T1000 (cell line): ENCODE results near the gene BEND6.
"Not testable (repeated sequence)": the region's sequence is repeated elsewhere in the genome, so short reads cannot be mapped to it uniquely, and the experiment has no call there.

Experiments used
- DNase-seq: peaks from one replicate; lab custom pipeline; 2025; ENCODE audit warnings: mixed read lengths; lab: John Stamatoyannopoulos, UW

The BEND6 gene

GRCh38 chr6:56984361-56984760 is 29.5 kb downstream of the BEND6 start:
- no peak for DNase-seq

- no peak for DNase-seq
Observed at GRCh38 chr6:56984884-56985283, 30.0 kb downstream of the BEND6 start.

GRCh38 chr6:56986611-56987010 is 31.7 kb downstream of the BEND6 start:
- no peak for DNase-seq

- DNase-seq, result no peak
Observed at GRCh38 chr6:56988145-56988544, 33.2 kb downstream of the BEND6 start.

- no peak for DNase-seq
Observed at GRCh38 chr6:56992036-56992435, 37.1 kb downstream of the BEND6 start.

GRCh38 chr6:56992703-56993102 is 37.8 kb downstream of the BEND6 start:
- DNase-seq, result no peak

- no peak for DNase-seq
Observed at GRCh38 chr6:56995347-56995902, 40.5 kb downstream of the BEND6 start.

GRCh38 chr6:56996401-56996800 is 41.5 kb downstream of the BEND6 start:
- DNase-seq, result no peak

GRCh38 chr6:56999049-56999448 is 44.1 kb downstream of the BEND6 start:
- no peak for DNase-seq

- not testable (repeated sequence) for DNase-seq
Observed at GRCh38 chr6:56999748-57000147, 44.8 kb downstream of the BEND6 start.

- DNase-seq, result no peak
Observed at GRCh38 chr6:57002197-57002596, 47.3 kb downstream of the BEND6 start.

- DNase-seq, result no peak
Observed at GRCh38 chr6:57004292-57004691, 49.4 kb downstream of the BEND6 start.

GRCh38 chr6:57006101-57006500 is 51.2 kb downstream of the BEND6 start:
- DNase-seq, result no peak

- not testable (repeated sequence) for DNase-seq
Observed at GRCh38 chr6:57008069-57008468, 53.2 kb downstream of the BEND6 start.

- DNase-seq, result peak; percentile 54
Observed at GRCh38 chr6:57013521-57013926, 58.6 kb downstream of the BEND6 start.

GRCh38 chr6:57017069-57017468 is 62.2 kb downstream of the BEND6 start:
- DNase-seq, result no peak

- no peak for DNase-seq
Observed at GRCh38 chr6:57017841-57018240, 62.9 kb downstream of the BEND6 start.

GRCh38 chr6:57019434-57019833 is 64.5 kb downstream of the BEND6 start:
- no peak for DNase-seq

GRCh38 chr6:57021086-57021720 is 66.3 kb downstream of the BEND6 start:
- no peak for DNase-seq

- DNase-seq, result no peak
Observed at GRCh38 chr6:57024321-57024720, 69.4 kb downstream of the BEND6 start.

- DNase-seq, result no peak
Observed at GRCh38 chr6:57024775-57025174, 69.9 kb downstream of the BEND6 start.

- no peak for DNase-seq
Observed at GRCh38 chr6:57026001-57026400, 71.1 kb downstream of the BEND6 start.

- no peak for DNase-seq
Observed at GRCh38 chr6:57027301-57027700, 72.4 kb downstream of the BEND6 start.

GRCh38 chr6:57029213-57029612 is 74.3 kb downstream of the BEND6 start:
- no peak for DNase-seq
